Measurements from ENCODE around the gene CGB5.
"Not testable (repeated sequence)": the region's sequence is repeated elsewhere in the genome, so short reads cannot be mapped to it uniquely, and the experiment has no call there.

The CGB5 gene

GRCh38 chr19:49043548-49043947 is at the start of gene CGB5:
CGB5 (plus strand) TSS chr19:49043848; CDS start chr19:49044210, 362 bp downstream.
- DNase-seq: not testable (repeated sequence)

- no peak for DNase-seq
These were observed 49.6 kb upstream of the CGB5 start for GRCh38 chr19:48994035-48994386.

GRCh38 chr19:48997972-48998371 is 45.7 kb upstream of the CGB5 start:
- peak in 2 of 4 experiments; percentile 13 to 33 for DNase-seq

GRCh38 chr19:48999481-49000325 is 43.9 kb upstream of the CGB5 start:
- DNase-seq: peak; percentile 28 to 41 (median 40)

GRCh38 chr19:49004133-49004532 is 39.5 kb upstream of the CGB5 start:
- no peak for DNase-seq

GRCh38 chr19:49004964-49005614 is 38.6 kb upstream of the CGB5 start:
- DNase-seq: no peak

- DNase-seq: no peak
These were observed 36.7 kb upstream of the CGB5 start for GRCh38 chr19:49006905-49007304.

GRCh38 chr19:49009828-49010227 is 33.8 kb upstream of the CGB5 start:
- no peak for DNase-seq

- no peak for DNase-seq
These were observed 33.2 kb upstream of the CGB5 start for GRCh38 chr19:49010453-49010852.

GRCh38 chr19:49011194-49011593 is 32.5 kb upstream of the CGB5 start:
- DNase-seq: no peak

- DNase-seq: no peak
These were observed 29.4 kb upstream of the CGB5 start for GRCh38 chr19:49014123-49014869.

- no peak for DNase-seq
These were observed 28.8 kb upstream of the CGB5 start for GRCh38 chr19:49014870-49015255.

- DNase-seq: no peak
These were observed 27.4 kb upstream of the CGB5 start for GRCh38 chr19:49016067-49016839.

- no peak for DNase-seq
These were observed 26.5 kb upstream of the CGB5 start, which contains the start of gene LHB for GRCh38 chr19:49017041-49017665. LHB (minus strand) TSS chr19:49017091; CDS start chr19:49017081, 10 bp downstream.

- peak; percentile 40 to 56 (median 48) for DNase-seq
These were observed 25.8 kb upstream of the CGB5 start for GRCh38 chr19:49017666-49018351.

GRCh38 chr19:49018388-49019241 is 25.0 kb upstream of the CGB5 start:
- not testable (repeated sequence) for DNase-seq

GRCh38 chr19:49019242-49019932 is 24.3 kb upstream of the CGB5 start:
- peak; percentile 22 to 48 (median 25) for DNase-seq

- DNase-seq: no peak
These were observed 23.3 kb upstream of the CGB5 start for GRCh38 chr19:49020342-49020741.

- no peak for DNase-seq
These were observed 22.4 kb upstream of the CGB5 start for GRCh38 chr19:49020931-49021895.
